Erythroblast (primary cell): ENCODE measurements around the gene RABEP1.
"Not testable (repeated sequence)": the region's sequence is repeated elsewhere in the genome, so short reads cannot be mapped to it uniquely, and the experiment has no call there.

Source experiments
- GATA1 ChIP-seq: IDR thresholded peaks from 2 replicates; pipeline ENCODE4 v1.6.1; 2011; ENCODE audit warnings: low read depth, mild to moderate bottlenecking, control low read depth, low read length, moderate library complexity
- POLR2A ChIP-seq: IDR thresholded peaks from 2 replicates; pipeline ENCODE4 v1.6.1; 2011; ENCODE audit warnings: mild to moderate bottlenecking, low read length

- TF ChIP-seq POLR2A, GATA1: not testable (repeated sequence)
Observed at GRCh38 chr17:5239769-5240168, 42.3 kb upstream of the RABEP1 start.
